ENCODE results near the gene BEST1. TPM values are rescaled to one million over a fixed set of nuclear protein-coding genes. Genes with fewer than 3 reads are reported as not detected.
A peak's percentile ranks its signal among the peaks of the same experiment; 100 is the strongest.

The BEST1 gene
- total and polyA plus RNA-seq, 2 of the 13 experiments (the other 11 are each of a cell fraction or from before 2014, with no cell fraction given) = 0.09 to 0.65 TPM

- TF ChIP-seq LRRFIP1 (CRISPR knock-in tag; conservative IDR thresholded peaks at IDR 0.05) (no peak), ZNF839 (CRISPR knock-in tag; IDR thresholded peaks at IDR 0.05; ENCODE audit: borderline replicate concordance) (no peak), CEBPB (IDR thresholded peaks at IDR 0.05; ENCODE audit: borderline replicate concordance, low read depth, low read length) (peak; percentile 76; the same call in 1 of the 2 replicates), ZBTB7B (CRISPR knock-in tag; IDR thresholded peaks at IDR 0.05) (no peak), ZNF816 (CRISPR knock-in tag; IDR thresholded peaks at IDR 0.05; ENCODE audit: borderline replicate concordance) (no peak), NFYB (CRISPR knock-in tag; IDR thresholded peaks at IDR 0.05) (no peak), ZNF616 (CRISPR knock-in tag; IDR thresholded peaks at IDR 0.05; ENCODE audit: low read depth) (no peak), KLF13 (CRISPR knock-in tag; IDR thresholded peaks at IDR 0.05) (no peak), PCBP1 (IDR thresholded peaks at IDR 0.05; ENCODE audit: borderline replicate concordance, low read depth, low read length) (no peak), SMC3 (IDR thresholded peaks at IDR 0.05; ENCODE audit: low read length) (0 out of 2 replicates have a peak, but pooled peaks have one; percentile 8), ZNF281 (CRISPR knock-in tag; IDR thresholded peaks at IDR 0.05; ENCODE audit: borderline replicate concordance) (peak; percentile 61; the same call in 1 of the 2 replicates), ZBTB26 (CRISPR knock-in tag; IDR thresholded peaks at IDR 0.05; ENCODE audit: borderline replicate concordance) (no peak), FIP1L1 (IDR thresholded peaks at IDR 0.05; ENCODE audit: borderline replicate concordance, insufficient read depth, low read depth, low read length) (no peak), ZZZ3 (CRISPR knock-in tag; IDR thresholded peaks at IDR 0.05; ENCODE audit: borderline replicate concordance) (no peak), RARA (CRISPR knock-in tag; IDR thresholded peaks at IDR 0.05) (no peak), SMYD3 (CRISPR knock-in tag; IDR thresholded peaks at IDR 0.05) (no peak), ZNF3 (CRISPR knock-in tag; IDR thresholded peaks at IDR 0.05) (no peak), FOXA3 (CRISPR knock-in tag; IDR thresholded peaks at IDR 0.05) (0 out of 2 replicates have a peak, but pooled peaks have one; percentile 20), SYNCRIP (IDR thresholded peaks at IDR 0.05; ENCODE audit: insufficient read depth, low read depth, low read length) (no peak), ZNF619 (CRISPR knock-in tag; IDR thresholded peaks at IDR 0.05) (no peak), ETV5 (CRISPR knock-in tag; IDR thresholded peaks at IDR 0.05; ENCODE audit: borderline replicate concordance) (no peak)
Observed at GRCh38 chr11:61954851-61955421, 4.8 kb downstream of the BEST1 start (continued).
